Natural killer cell (primary cell): ENCODE measurements around the gene SORCS2. TPM values are rescaled to one million over a fixed set of nuclear protein-coding genes. Genes with fewer than 3 reads are reported as not detected.

ENCODE experiments used
- ATAC-seq, 3 donors: fragments of 150-1000 bp in 2 of 3; fragments of 200-7000 bp in 1 of 3; cut with Tn5 transposase; 1 replicate in 1 of 3; 2 replicates in 2 of 3; pipeline ENCODE4 v1.10.0; 2021; ENCODE audit warnings: mild to moderate bottlenecking in 2 of 3, moderate library complexity in 2 of 3
- DNase-seq, 2 donors: peaks; one replicate each; pipeline versions ENCODE4 v3.0.0 to v3.0.0-alpha.2; 2013 to 2021; ENCODE audit warnings: mixed read lengths in 1 of 2
- H3K27ac ChIP-seq: one replicate; pipeline ENCODE4 v1.5.1; 2013; ENCODE audit warnings: mild to moderate bottlenecking, low read length
- H3K27me3 ChIP-seq: one replicate; pipeline ENCODE4 v1.6.1; 2013; ENCODE audit warnings: low read length; ENCODE audit not compliant: control insufficient read depth, insufficient read depth
- H3K36me3 ChIP-seq: one replicate; pipeline ENCODE4 v1.6.1; 2013; ENCODE audit warnings: low read length; ENCODE audit not compliant: control insufficient read depth, insufficient read depth
- H3K4me1 ChIP-seq: one replicate; pipeline ENCODE4 v1.6.1; 2013; ENCODE audit warnings: low read length; ENCODE audit not compliant: control insufficient read depth, insufficient read depth
- H3K4me3 ChIP-seq: one replicate; pipeline ENCODE4 v1.5.1; 2013; ENCODE audit warnings: low read length
- H3K9me3 ChIP-seq: one replicate; pipeline ENCODE4 v1.6.1; 2013; ENCODE audit warnings: low read length; ENCODE audit not compliant: control insufficient read depth, insufficient read depth
- H3K27ac Mint-ChIP-seq, 2 donors: one replicate each; pipeline ENCODE4 v1.8.0; 2022; ENCODE audit warnings: mild to moderate bottlenecking in 2 of 2, mixed read lengths in 2 of 2, moderate library complexity in 1 of 2
- H3K27me3 Mint-ChIP-seq, 2 donors: one replicate each; pipeline ENCODE4 v1.8.0; 2022; ENCODE audit warnings: low read depth in 2 of 2, mixed read lengths in 2 of 2
- H3K36me3 Mint-ChIP-seq: one replicate; pipeline ENCODE4 v1.8.0; 2022; ENCODE audit warnings: mixed read lengths
- H3K4me1 Mint-ChIP-seq, 2 donors: one replicate each; pipeline ENCODE4 v1.8.0; 2022; ENCODE audit warnings: mixed read lengths in 2 of 2
- H3K4me3 Mint-ChIP-seq: one replicate; pipeline ENCODE4 v1.8.0; 2022; ENCODE audit warnings: mild to moderate bottlenecking, moderate library complexity, mixed read lengths
- H3K9me3 Mint-ChIP-seq, 2 donors: one replicate each; pipeline ENCODE4 v1.8.0; 2022; ENCODE audit warnings: mixed read lengths in 2 of 2
- WGBS: methylation state at CpG from one replicate; pipeline ENCODE4 v1.1.7; 2013; ENCODE audit warnings: missing lambda C conversion rate; ENCODE audit not compliant: insufficient coverage; 5-methylcytosine and 5-hydroxymethylcytosine counted together
- intact Hi-C: fragments of 100-400 bp; cut with micrococcal nuclease; formaldehyde crosslinking; loops from one replicate; pipeline ENCODE4 v1.14.2; 2022
- total RNA-seq, 4 donors: library from RNA; stranded (reverse); fragments of 120-200 nt in 1 of 4; gene quantifications; one replicate each; pipeline versions ENCODE4 v1.2.3 to v1.2.4, GENCODE V29; 2013 to 2022
- TF ChIP-seq, protein P1 (sequence below): fragments of 200-600 bp; IDR thresholded peaks from one replicate; pipeline ENCODE4 v1.8.0; 2022; ENCODE audit warnings: antibody characterized with exemption

SORCS2 gene
- total RNA-seq, 3 donors from 2014 or later (not counting 1 experiment from before 2014, with no cell fraction given): 1.2 to 2.5 (median 1.4) TPM

DNA sequence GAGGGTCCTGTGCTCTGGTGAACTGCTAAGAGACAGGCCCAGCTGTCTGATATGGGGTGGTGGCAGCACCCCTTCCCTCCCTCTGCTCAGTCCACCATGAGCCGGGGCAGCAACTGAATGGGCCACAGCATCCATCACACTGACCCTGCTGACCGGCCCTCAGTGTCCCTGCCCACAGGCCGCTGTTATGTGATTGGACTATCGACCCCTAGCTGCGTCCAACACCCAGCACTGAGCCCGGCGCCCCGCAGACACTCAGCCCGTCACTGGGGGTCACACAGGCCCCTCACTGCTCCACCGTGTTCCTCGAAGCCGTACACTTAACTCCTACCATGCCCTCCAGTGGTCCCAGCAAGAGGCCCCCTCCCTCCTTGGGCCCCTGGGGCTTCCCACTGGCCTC is 331.2 kb downstream of the SORCS2 start:
- Mint-ChIP-seq H3K36me3 (no peaks in the 10 kb centered on the region), H3K27ac (peak overlapping the region; percentile 69 to 86), H3K4me1 (peaks cover 63 to 89% of the 10 kb centered on the region in 2 donors), H3K27me3 (no peaks in the 10 kb centered on the region), H3K4me3 (peak overlapping the region; percentile 87), H3K9me3 (no peaks in the 10 kb centered on the region)
- DNase-seq (no peak), ATAC-seq (no peak)
- Histone ChIP-seq H3K36me3 (no peaks in the 10 kb centered on the region), H3K4me1 (peaks cover 62% of the 10 kb centered on the region), H3K27me3 (no peaks in the 10 kb centered on the region), H3K9me3 (no peaks in the 10 kb centered on the region), H3K4me3 (no peak overlapping the region), H3K27ac (no peak overlapping the region)
- WGBS: 93% methylated on average over 12 of the region's 12 CpGs
- TF ChIP-seq, protein P1, sequence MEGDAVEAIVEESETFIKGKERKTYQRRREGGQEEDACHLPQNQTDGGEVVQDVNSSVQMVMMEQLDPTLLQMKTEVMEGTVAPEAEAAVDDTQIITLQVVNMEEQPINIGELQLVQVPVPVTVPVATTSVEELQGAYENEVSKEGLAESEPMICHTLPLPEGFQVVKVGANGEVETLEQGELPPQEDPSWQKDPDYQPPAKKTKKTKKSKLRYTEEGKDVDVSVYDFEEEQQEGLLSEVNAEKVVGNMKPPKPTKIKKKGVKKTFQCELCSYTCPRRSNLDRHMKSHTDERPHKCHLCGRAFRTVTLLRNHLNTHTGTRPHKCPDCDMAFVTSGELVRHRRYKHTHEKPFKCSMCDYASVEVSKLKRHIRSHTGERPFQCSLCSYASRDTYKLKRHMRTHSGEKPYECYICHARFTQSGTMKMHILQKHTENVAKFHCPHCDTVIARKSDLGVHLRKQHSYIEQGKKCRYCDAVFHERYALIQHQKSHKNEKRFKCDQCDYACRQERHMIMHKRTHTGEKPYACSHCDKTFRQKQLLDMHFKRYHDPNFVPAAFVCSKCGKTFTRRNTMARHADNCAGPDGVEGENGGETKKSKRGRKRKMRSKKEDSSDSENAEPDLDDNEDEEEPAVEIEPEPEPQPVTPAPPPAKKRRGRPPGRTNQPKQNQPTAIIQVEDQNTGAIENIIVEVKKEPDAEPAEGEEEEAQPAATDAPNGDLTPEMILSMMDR: no peak
- intact Hi-C loops: loop anchor here (5.0 to 10.0 kb wide), 2 partner anchors 89 to 129 kb away; partner anchors contain the start of gene PSAPL1

DNA sequence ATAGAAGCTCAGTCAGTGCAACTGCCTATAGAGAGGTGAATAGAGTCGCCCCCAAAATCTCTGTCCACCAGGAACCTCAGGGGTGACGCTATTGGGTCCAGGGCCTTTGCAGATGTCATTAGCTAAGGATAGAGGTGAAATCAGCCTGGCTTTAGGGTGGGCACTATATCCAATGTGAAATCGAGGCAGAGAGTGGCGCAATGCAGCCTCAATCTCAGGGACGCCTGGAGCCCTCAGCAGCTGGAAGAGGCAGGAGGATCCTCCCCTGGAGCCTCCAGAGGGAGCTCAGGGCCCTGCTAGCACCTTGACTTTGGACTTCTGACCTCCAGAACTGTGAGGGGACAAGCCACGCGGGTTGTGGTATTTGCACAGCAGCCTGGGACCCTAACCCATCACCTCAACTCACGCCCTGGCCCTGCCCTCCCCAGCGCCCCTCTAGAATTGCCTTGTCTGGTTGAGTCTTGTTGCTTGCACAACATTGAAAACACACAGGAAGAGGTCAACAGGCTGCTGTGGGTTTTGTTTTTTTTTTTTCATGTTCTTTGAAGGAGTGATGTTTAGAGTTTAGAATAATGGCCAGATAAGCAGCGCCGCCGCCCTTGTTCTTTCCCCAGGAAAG is 331.8 kb downstream of the SORCS2 start:
- Histone ChIP-seq H3K27ac (no peak overlapping the region), H3K9me3 (no peaks in the 10 kb centered on the region), H3K4me1 (peaks cover 61% of the 10 kb centered on the region), H3K27me3 (no peaks in the 10 kb centered on the region), H3K4me3 (no peak overlapping the region), H3K36me3 (no peaks in the 10 kb centered on the region)
- DNase-seq (no peak), ATAC-seq (peak; percentile 53 to 81 (median 76))
- peak overlapping the region; percentile 87 for H3K4me3 Mint-ChIP-seq
- TF ChIP-seq, protein P1: no peak
- no peaks in the 10 kb centered on the region for H3K36me3 Mint-ChIP-seq
- intact Hi-C loops: loop anchor here (5.0 to 10.0 kb wide), 2 partner anchors 89 to 128 kb away; partner anchors contain the start of gene PSAPL1
- no peaks in the 10 kb centered on the region for H3K9me3 Mint-ChIP-seq
- peak overlapping the region; percentile 69 to 86 for H3K27ac Mint-ChIP-seq
- 34% methylated on average over 12 of the region's 12 CpGs for WGBS
- peaks cover 66 to 89% of the 10 kb centered on the region in 2 donors for H3K4me1 Mint-ChIP-seq
- no peaks in the 10 kb centered on the region for H3K27me3 Mint-ChIP-seq

DNA sequence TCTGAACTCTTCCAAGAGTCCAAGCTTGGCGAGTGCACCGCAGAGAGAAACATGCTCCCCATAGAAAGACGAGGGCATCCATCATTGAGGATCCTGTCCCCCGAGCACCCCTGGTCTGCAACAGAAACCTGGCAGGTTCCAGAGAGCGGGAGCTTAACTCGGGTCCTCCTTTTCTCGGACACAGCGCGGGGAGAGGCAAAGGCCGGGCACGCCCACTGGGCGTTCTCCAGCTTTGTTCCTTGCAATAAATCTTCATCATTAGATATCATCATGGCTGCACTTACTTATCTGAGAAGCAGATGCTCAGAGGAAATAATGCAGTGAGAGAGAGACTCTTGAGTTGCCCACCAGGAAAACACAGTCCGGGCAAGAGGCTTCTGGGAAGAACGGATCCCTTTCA is 332.5 kb downstream of the SORCS2 start:
- peaks cover 63 to 85% of the 10 kb centered on the region in 2 donors for H3K4me1 Mint-ChIP-seq

More for the DNA sequence above, 332.5 kb downstream of the SORCS2 start:
- no peaks in the 10 kb centered on the region for H3K9me3 Mint-ChIP-seq
- H3K36me3 Mint-ChIP-seq: no peaks in the 10 kb centered on the region
- Histone ChIP-seq H3K9me3 (no peaks in the 10 kb centered on the region), H3K36me3 (no peaks in the 10 kb centered on the region), H3K4me3 (no peak overlapping the region), H3K27me3 (no peaks in the 10 kb centered on the region), H3K4me1 (peaks cover 54% of the 10 kb centered on the region), H3K27ac (no peak overlapping the region)
- H3K27ac Mint-ChIP-seq: peak overlapping the region; percentile 69 to 86
- intact Hi-C loops: loop anchor here (5.0 to 10.0 kb wide), 2 partner anchors 90 to 127 kb away; partner anchors contain the start of gene PSAPL1
- ATAC-seq: no peak
- 59% methylated on average over 14 of the region's 14 CpGs for WGBS
- H3K4me3 Mint-ChIP-seq: peak overlapping the region; percentile 87
- H3K27me3 Mint-ChIP-seq: no peaks in the 10 kb centered on the region
- TF ChIP-seq, protein P1: no peak
- DNase-seq: no peak
